Measurements from ENCODE around the gene PIK3CA. TPM values are rescaled to one million over a fixed set of nuclear protein-coding genes. Genes with fewer than 3 reads are reported as not detected.
A peak's percentile ranks its signal among the peaks of the same experiment; 100 is the strongest.

The PIK3CA gene
- total RNA-seq, 1 experiment from 2014 or later: 13.4 TPM

- Histone ChIP-seq H3K27me3 (ENCODE audit: low read length) (no peaks in the 10 kb centered on the region), H3K4me1 (ENCODE audit: insufficient read depth, low read length) (no peaks in the 10 kb centered on the region), H3K9ac (ENCODE audit: low read length) (no peak overlapping the region), H3K4me2 (ENCODE audit: low read length) (no peak overlapping the region), H3K36me3 (ENCODE audit: low read depth, low read length) (no peaks in the 10 kb centered on the region), H3K4me3 (ENCODE audit: low read length) (no peak overlapping the region), H3K79me2 (ENCODE audit: low read length) (no peaks in the 10 kb centered on the region), H3F3A (ENCODE audit: low read length, unreplicated experiment) (no peaks in the 10 kb centered on the region), H3K27ac (ENCODE audit: low read length) (no peak overlapping the region), H4K20me1 (ENCODE audit: low read length) (no peaks in the 10 kb centered on the region), H2AFZ (ENCODE audit: low read length) (0 out of 2 replicates have a peak overlapping the region, but pooled peaks have one; percentile 24), H3K9me3 (ENCODE audit: low read length) (no peaks in the 10 kb centered on the region), H3K9me2 (replicated peaks; ENCODE audit: low read length) (no peaks in the 10 kb centered on the region)
- BruUV-seq (replicated peaks): no TSS peak
- CTCF ChIA-PET: no interaction called here
- ATAC-seq: no peak
- POLR2A ChIA-PET (ENCODE audit: unreplicated experiment): no interaction called here
- TF ChIP-seq CTCF (conservative IDR thresholded peaks at IDR 0.05; ENCODE audit: low read depth, low read length): no peak
- TF ChIP-seq EZH2phosphoT487 (IDR thresholded peaks at IDR 0.05; ENCODE audit: borderline replicate concordance, low read length): no peak
- TF ChIP-seq EZH2 (IDR thresholded peaks at IDR 0.05; ENCODE audit: low read length, unreplicated experiment): no peak
- intact Hi-C loops (cut with micrococcal nuclease): no loop called here
- no peak for DNase-seq
Observed at GRCh38 chr3:179276001-179276400, 127.8 kb downstream of the PIK3CA start.

DNA sequence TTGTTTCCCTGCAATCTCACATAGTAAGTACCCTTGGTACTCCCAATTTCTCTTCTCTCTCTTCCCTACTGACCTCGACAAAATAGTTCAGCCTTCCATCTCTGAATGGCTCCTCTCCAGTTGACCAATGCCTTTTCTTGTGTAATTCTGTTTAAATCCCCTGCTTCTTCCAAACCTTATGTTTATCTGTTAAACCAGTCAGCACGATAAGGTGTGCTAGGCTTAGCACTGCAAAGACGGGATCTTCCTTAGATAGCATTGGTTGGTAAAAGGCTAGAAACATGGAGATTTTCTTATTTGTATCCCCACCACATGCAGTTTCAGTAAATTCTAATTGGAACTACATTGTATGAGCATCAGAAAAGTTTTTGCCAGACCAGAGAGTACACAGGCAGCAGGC, 128.6 kb downstream of the PIK3CA start:
- ChIA-PET POLR2A (ENCODE audit: unreplicated experiment) (no interaction called here), CTCF (no interaction called here)
- Histone ChIP-seq H3K4me1 (ENCODE audit: insufficient read depth, low read length) (no peaks in the 10 kb centered on the region), H4K20me1 (ENCODE audit: low read length) (no peaks in the 10 kb centered on the region), H3K9ac (ENCODE audit: low read length) (no peak overlapping the region), H3K79me2 (ENCODE audit: low read length) (no peaks in the 10 kb centered on the region), H3K27me3 (ENCODE audit: low read length) (no peaks in the 10 kb centered on the region), H3K9me2 (replicated peaks; ENCODE audit: low read length) (no peaks in the 10 kb centered on the region), H3F3A (ENCODE audit: low read length, unreplicated experiment) (no peaks in the 10 kb centered on the region), H3K4me3 (ENCODE audit: low read length) (no peak overlapping the region), H2AFZ (ENCODE audit: low read length) (no peak overlapping the region), H3K9me3 (ENCODE audit: low read length) (no peaks in the 10 kb centered on the region), H3K4me2 (ENCODE audit: low read length) (no peak overlapping the region), H3K27ac (ENCODE audit: low read length) (no peak overlapping the region), H3K36me3 (ENCODE audit: low read depth, low read length) (no peaks in the 10 kb centered on the region)
- ATAC-seq: no peak
- BruUV-seq (replicated peaks): no TSS peak
- no peak for TF ChIP-seq EZH2 (IDR thresholded peaks at IDR 0.05; ENCODE audit: low read length, unreplicated experiment)
- TF ChIP-seq EZH2phosphoT487 (IDR thresholded peaks at IDR 0.05; ENCODE audit: borderline replicate concordance, low read length): no peak
- no peak for TF ChIP-seq CTCF (conservative IDR thresholded peaks at IDR 0.05; ENCODE audit: low read depth, low read length)
- no peak for DNase-seq
- intact Hi-C loops (cut with micrococcal nuclease): no loop called here

- Histone ChIP-seq H3K79me2 (ENCODE audit: low read length) (no peaks in the 10 kb centered on the region), H3K4me1 (ENCODE audit: insufficient read depth, low read length) (no peaks in the 10 kb centered on the region), H2AFZ (ENCODE audit: low read length) (no peak overlapping the region), H3K4me3 (ENCODE audit: low read length) (no peak overlapping the region), H3K9ac (ENCODE audit: low read length) (no peak overlapping the region), H3K9me2 (replicated peaks; ENCODE audit: low read length) (no peaks in the 10 kb centered on the region), H3K9me3 (ENCODE audit: low read length) (no peaks in the 10 kb centered on the region), H3F3A (ENCODE audit: low read length, unreplicated experiment) (no peaks in the 10 kb centered on the region), H3K27me3 (ENCODE audit: low read length) (no peaks in the 10 kb centered on the region), H4K20me1 (ENCODE audit: low read length) (no peaks in the 10 kb centered on the region), H3K36me3 (ENCODE audit: low read depth, low read length) (no peaks in the 10 kb centered on the region), H3K27ac (ENCODE audit: low read length) (no peak overlapping the region), H3K4me2 (ENCODE audit: low read length) (no peak overlapping the region)
- ChIA-PET POLR2A (ENCODE audit: unreplicated experiment) (no interaction called here), CTCF (no interaction called here)
- intact Hi-C loops (cut with micrococcal nuclease): no loop called here
- ATAC-seq: no peak
- DNase-seq: no peak
- no TSS peak for BruUV-seq (replicated peaks)
- no peak for TF ChIP-seq EZH2phosphoT487 (IDR thresholded peaks at IDR 0.05; ENCODE audit: borderline replicate concordance, low read length)
- TF ChIP-seq EZH2 (IDR thresholded peaks at IDR 0.05; ENCODE audit: low read length, unreplicated experiment): no peak
- TF ChIP-seq CTCF (conservative IDR thresholded peaks at IDR 0.05; ENCODE audit: low read depth, low read length): no peak
Observed at GRCh38 chr3:179278151-179278550, 130.0 kb downstream of the PIK3CA start.
